ENCODE data around the gene PCDH9.
A peak's percentile ranks its signal among the peaks of the same experiment; 100 is the strongest.

Gene PCDH9

DNA sequence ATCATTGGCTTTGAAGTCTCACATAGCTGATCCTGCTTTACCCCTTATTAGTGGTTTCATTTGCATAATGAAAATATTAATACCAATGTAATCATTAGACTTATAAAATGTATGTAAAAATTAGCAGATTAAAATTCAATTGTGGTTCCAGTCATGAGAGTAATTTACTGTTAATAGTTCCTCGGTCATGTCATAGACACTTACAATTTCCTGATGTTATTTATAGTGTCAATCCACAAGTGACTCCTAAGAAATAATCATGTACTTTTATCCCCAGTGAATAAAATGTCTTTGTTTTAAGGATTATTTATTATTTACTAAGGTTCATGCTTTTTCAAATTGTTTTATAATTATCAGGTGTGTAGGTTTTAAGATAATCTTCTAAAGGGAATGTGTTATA, 138.5 kb downstream of the PCDH9 start:
- Histone ChIP-seq H3K27ac (ENCODE audit: low read depth, low read length) (no peak overlapping the region), H3K36me3 (ENCODE audit: insufficient read depth, low read length) (no peaks in the 10 kb centered on the region), H3K4me3 (ENCODE audit: low read depth, low read length) (no peak overlapping the region)

GRCh38 chr13:67090856-67091255, 139.3 kb downstream of the PCDH9 start:
- H3K27me3 ChIP-seq (ENCODE audit: insufficient read depth, low read length), result no peaks in the 10 kb centered on the region
- no peaks in the 10 kb centered on the region for H3K79me2 ChIP-seq (ENCODE audit: control insufficient read depth, insufficient read depth, low read length, unreplicated experiment)
- H3K4me1 ChIP-seq (ENCODE audit: control insufficient read depth, insufficient read depth, low read length, unreplicated experiment), result no peaks in the 10 kb centered on the region
- H3K36me3 ChIP-seq (ENCODE audit: insufficient read depth, low read length), result no peaks in the 10 kb centered on the region
- no peak overlapping the region for H3K27ac ChIP-seq (ENCODE audit: low read depth, low read length)
- no peak overlapping the region for H2AFZ ChIP-seq (ENCODE audit: low read length, unreplicated experiment)
- H3K4me3 ChIP-seq (ENCODE audit: low read depth, low read length), result no peak overlapping the region

More for the DNA sequence above, 138.5 kb downstream of the PCDH9 start:
- H3K4me1 ChIP-seq (ENCODE audit: control insufficient read depth, insufficient read depth, low read length, unreplicated experiment), result no peaks in the 10 kb centered on the region
- no peak overlapping the region for H2AFZ ChIP-seq (ENCODE audit: low read length, unreplicated experiment)
- no peaks in the 10 kb centered on the region for H3K27me3 ChIP-seq (ENCODE audit: insufficient read depth, low read length)
- H3K79me2 ChIP-seq (ENCODE audit: control insufficient read depth, insufficient read depth, low read length, unreplicated experiment), result no peaks in the 10 kb centered on the region

GRCh38 chr13:67087527-67087926, 142.6 kb downstream of the PCDH9 start:
- H3K27ac ChIP-seq (ENCODE audit: low read depth, low read length), result no peak overlapping the region
- no peaks in the 10 kb centered on the region for H3K79me2 ChIP-seq (ENCODE audit: control insufficient read depth, insufficient read depth, low read length, unreplicated experiment)
- no peaks in the 10 kb centered on the region for H3K4me1 ChIP-seq (ENCODE audit: control insufficient read depth, insufficient read depth, low read length, unreplicated experiment)
- H3K4me3 ChIP-seq (ENCODE audit: low read depth, low read length), result no peak overlapping the region
- H3K36me3 ChIP-seq (ENCODE audit: insufficient read depth, low read length), result no peaks in the 10 kb centered on the region
- no peak overlapping the region for H2AFZ ChIP-seq (ENCODE audit: low read length, unreplicated experiment)
- H3K27me3 ChIP-seq (ENCODE audit: insufficient read depth, low read length), result no peaks in the 10 kb centered on the region

DNA sequence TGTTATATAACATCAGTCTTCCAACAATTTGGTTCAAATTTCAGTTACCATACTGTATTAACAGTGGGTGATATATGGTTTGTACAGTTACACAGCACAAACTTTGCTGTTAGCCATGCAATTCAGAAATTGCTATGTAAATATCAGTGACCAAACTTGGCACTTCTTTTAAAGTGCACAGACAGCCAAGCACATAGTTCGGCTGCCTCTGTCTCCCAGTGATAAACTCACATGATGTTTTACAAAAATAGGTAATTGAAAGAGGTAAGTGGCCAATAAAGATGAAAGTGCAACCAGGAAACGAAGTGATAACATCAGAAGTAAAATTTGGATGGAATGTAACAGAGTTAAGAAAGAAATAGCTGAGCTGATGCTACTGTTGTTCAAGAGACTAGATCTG, 143.9 kb downstream of the PCDH9 start:
- Histone ChIP-seq H3K79me2 (ENCODE audit: control insufficient read depth, insufficient read depth, low read length, unreplicated experiment) (no peaks in the 10 kb centered on the region), H3K27ac (ENCODE audit: low read depth, low read length) (no peak overlapping the region), H3K27me3 (ENCODE audit: insufficient read depth, low read length) (no peaks in the 10 kb centered on the region), H3K36me3 (ENCODE audit: insufficient read depth, low read length) (no peaks in the 10 kb centered on the region), H3K4me3 (ENCODE audit: low read depth, low read length) (no peak overlapping the region), H3K4me1 (ENCODE audit: control insufficient read depth, insufficient read depth, low read length, unreplicated experiment) (no peaks in the 10 kb centered on the region), H2AFZ (ENCODE audit: low read length, unreplicated experiment) (no peak overlapping the region)

GRCh38 chr13:67084066-67084465, 146.1 kb downstream of the PCDH9 start:
- no peaks in the 10 kb centered on the region for H3K79me2 ChIP-seq (ENCODE audit: control insufficient read depth, insufficient read depth, low read length, unreplicated experiment)
- H2AFZ ChIP-seq (ENCODE audit: low read length, unreplicated experiment), result no peak overlapping the region
- no peak overlapping the region for H3K4me3 ChIP-seq (ENCODE audit: low read depth, low read length)
- no peaks in the 10 kb centered on the region for H3K27me3 ChIP-seq (ENCODE audit: insufficient read depth, low read length)
- no peaks in the 10 kb centered on the region for H3K4me1 ChIP-seq (ENCODE audit: control insufficient read depth, insufficient read depth, low read length, unreplicated experiment)
- no peak overlapping the region for H3K27ac ChIP-seq (ENCODE audit: low read depth, low read length)
- H3K36me3 ChIP-seq (ENCODE audit: insufficient read depth, low read length), result no peaks in the 10 kb centered on the region

DNA sequence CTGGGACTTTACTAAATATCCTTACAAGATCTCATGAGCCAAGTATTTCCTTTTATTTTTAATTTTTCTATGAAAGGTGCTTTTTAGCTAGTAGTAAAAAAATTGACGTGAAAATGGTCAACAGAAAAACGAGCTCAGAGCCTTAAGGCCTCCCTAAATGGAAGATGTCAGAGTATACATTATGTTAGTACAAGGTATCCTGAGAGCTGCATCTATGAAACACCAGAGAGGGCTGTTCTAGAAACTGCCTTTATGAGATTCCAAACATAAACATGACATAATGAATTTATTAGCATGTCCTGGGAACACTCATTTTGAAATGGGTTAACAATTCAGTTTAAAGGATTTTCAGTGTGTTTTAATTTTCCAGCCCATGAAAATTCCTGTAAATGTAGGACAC, 146.6 kb downstream of the PCDH9 start:
- no peaks in the 10 kb centered on the region for H3K4me1 ChIP-seq (ENCODE audit: control insufficient read depth, insufficient read depth, low read length, unreplicated experiment)
- H3K36me3 ChIP-seq (ENCODE audit: insufficient read depth, low read length), result no peaks in the 10 kb centered on the region
- H2AFZ ChIP-seq (ENCODE audit: low read length, unreplicated experiment), result no peak overlapping the region
- no peaks in the 10 kb centered on the region for H3K79me2 ChIP-seq (ENCODE audit: control insufficient read depth, insufficient read depth, low read length, unreplicated experiment)
- H3K27ac ChIP-seq (ENCODE audit: low read depth, low read length), result no peak overlapping the region
- H3K4me3 ChIP-seq (ENCODE audit: low read depth, low read length), result no peak overlapping the region
- H3K27me3 ChIP-seq (ENCODE audit: insufficient read depth, low read length), result no peaks in the 10 kb centered on the region

GRCh38 chr13:67080351-67080750, 149.8 kb downstream of the PCDH9 start:
- no peaks in the 10 kb centered on the region for H3K27me3 ChIP-seq (ENCODE audit: insufficient read depth, low read length)
- H3K79me2 ChIP-seq (ENCODE audit: control insufficient read depth, insufficient read depth, low read length, unreplicated experiment), result no peaks in the 10 kb centered on the region
- no peak overlapping the region for H3K27ac ChIP-seq (ENCODE audit: low read depth, low read length)
- peaks cover 3% of the 10 kb centered on the region for H3K4me1 ChIP-seq (ENCODE audit: control insufficient read depth, insufficient read depth, low read length, unreplicated experiment)
- no peaks in the 10 kb centered on the region for H3K36me3 ChIP-seq (ENCODE audit: insufficient read depth, low read length)
- no peak overlapping the region for H2AFZ ChIP-seq (ENCODE audit: low read length, unreplicated experiment)
- no peak overlapping the region for H3K4me3 ChIP-seq (ENCODE audit: low read depth, low read length)

DNA sequence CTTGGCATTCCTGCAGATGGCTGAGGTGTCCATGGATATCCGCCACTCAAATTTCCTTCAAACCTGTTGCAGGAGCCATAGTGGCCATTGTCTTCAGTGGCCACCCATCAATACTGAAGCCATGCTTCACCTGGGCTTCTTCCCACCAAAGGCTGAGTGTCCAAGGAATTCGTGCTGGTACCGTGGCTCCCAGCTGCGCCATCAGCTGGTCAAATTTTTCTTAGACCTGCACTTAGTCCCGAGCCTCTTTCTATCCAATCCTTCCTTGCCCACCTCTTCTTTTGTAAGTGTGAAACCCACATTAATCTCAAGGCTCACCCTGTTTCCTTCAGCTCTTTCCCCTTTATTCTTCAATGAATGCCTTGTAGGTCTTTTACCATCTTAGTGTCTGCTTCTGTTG, 152.1 kb downstream of the PCDH9 start:
- Histone ChIP-seq H3K27ac (ENCODE audit: low read depth, low read length) (no peak overlapping the region), H2AFZ (ENCODE audit: low read length, unreplicated experiment) (no peak overlapping the region), H3K36me3 (ENCODE audit: insufficient read depth, low read length) (no peaks in the 10 kb centered on the region), H3K4me1 (ENCODE audit: control insufficient read depth, insufficient read depth, low read length, unreplicated experiment) (peaks cover 3% of the 10 kb centered on the region), H3K4me3 (ENCODE audit: low read depth, low read length) (no peak overlapping the region), H3K27me3 (ENCODE audit: insufficient read depth, low read length) (no peaks in the 10 kb centered on the region), H3K79me2 (ENCODE audit: control insufficient read depth, insufficient read depth, low read length, unreplicated experiment) (no peaks in the 10 kb centered on the region)

GRCh38 chr13:67077132-67077531, 153.0 kb downstream of the PCDH9 start:
- Histone ChIP-seq H3K79me2 (ENCODE audit: control insufficient read depth, insufficient read depth, low read length, unreplicated experiment) (no peaks in the 10 kb centered on the region), H3K27ac (ENCODE audit: low read depth, low read length) (no peak overlapping the region), H3K4me1 (ENCODE audit: control insufficient read depth, insufficient read depth, low read length, unreplicated experiment) (peaks cover 3% of the 10 kb centered on the region), H3K27me3 (ENCODE audit: insufficient read depth, low read length) (no peaks in the 10 kb centered on the region), H3K4me3 (ENCODE audit: low read depth, low read length) (no peak overlapping the region), H2AFZ (ENCODE audit: low read length, unreplicated experiment) (no peak overlapping the region), H3K36me3 (ENCODE audit: insufficient read depth, low read length) (no peaks in the 10 kb centered on the region)

DNA sequence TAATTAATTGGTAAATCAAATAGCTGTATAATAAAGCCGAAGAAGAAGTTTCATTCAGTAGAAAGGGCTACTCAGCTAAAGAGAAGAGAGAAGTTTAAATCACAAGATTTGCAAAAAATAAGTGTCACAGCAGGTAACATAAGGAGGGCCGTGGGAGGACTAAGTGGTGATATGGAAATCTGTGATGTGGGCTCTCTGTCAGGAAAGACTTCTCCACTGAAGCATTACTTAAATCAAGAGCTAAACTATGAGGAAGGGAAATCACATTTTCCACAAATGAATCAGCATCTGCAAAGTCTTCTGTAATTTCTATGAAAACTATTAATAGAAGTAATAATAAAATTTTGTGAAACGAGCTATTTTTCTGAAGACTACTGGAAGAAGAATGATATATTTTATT, 153.8 kb downstream of the PCDH9 start:
- Histone ChIP-seq H2AFZ (ENCODE audit: low read length, unreplicated experiment) (peak overlapping the region; percentile 32), H3K27me3 (ENCODE audit: insufficient read depth, low read length) (no peaks in the 10 kb centered on the region), H3K79me2 (ENCODE audit: control insufficient read depth, insufficient read depth, low read length, unreplicated experiment) (no peaks in the 10 kb centered on the region), H3K4me1 (ENCODE audit: control insufficient read depth, insufficient read depth, low read length, unreplicated experiment) (peaks cover 3% of the 10 kb centered on the region), H3K27ac (ENCODE audit: low read depth, low read length) (no peak overlapping the region), H3K36me3 (ENCODE audit: insufficient read depth, low read length) (no peaks in the 10 kb centered on the region), H3K4me3 (ENCODE audit: low read depth, low read length) (no peak overlapping the region)

- H2AFZ ChIP-seq (ENCODE audit: low read length, unreplicated experiment), result peak overlapping the region; percentile 93
- no peak overlapping the region for H3K27ac ChIP-seq (ENCODE audit: low read depth, low read length)
These were observed 154.9 kb downstream of the PCDH9 start for GRCh38 chr13:67075239-67075638.

More at GRCh38 chr13:67075239-67075638, 154.9 kb downstream of the PCDH9 start:
- H3K79me2 ChIP-seq (ENCODE audit: control insufficient read depth, insufficient read depth, low read length, unreplicated experiment), result no peaks in the 10 kb centered on the region
- peaks cover 3% of the 10 kb centered on the region for H3K4me1 ChIP-seq (ENCODE audit: control insufficient read depth, insufficient read depth, low read length, unreplicated experiment)
- no peaks in the 10 kb centered on the region for H3K27me3 ChIP-seq (ENCODE audit: insufficient read depth, low read length)
- peak overlapping the region; percentile 78 for H3K4me3 ChIP-seq (ENCODE audit: low read depth, low read length)
- no peaks in the 10 kb centered on the region for H3K36me3 ChIP-seq (ENCODE audit: insufficient read depth, low read length)
